ENCODE data around the gene TNFRSF19. TPM values are rescaled to one million over a fixed set of nuclear protein-coding genes. Genes with fewer than 3 reads are reported as not detected.
A peak's percentile ranks its signal among the peaks of the same experiment; 100 is the strongest.

TNFRSF19 gene
- total and polyA plus RNA-seq, 11 donors: 9.1 to 35.7 (median 25.6) TPM

- peaks cover 0 to 16% (median 0%) of the 10 kb centered on the region in 9 donors for H3K36me3 ChIP-seq
- no peak overlapping the region for H3K27ac ChIP-seq
- TF ChIP-seq CTCF (IDR thresholded peaks at IDR 0.05) (no peak), POLR2A (IDR thresholded peaks at IDR 0.05) (no peak)
- no peak for ATAC-seq
- H3K4me1 ChIP-seq: peaks cover 0 to 34% (median 28%) of the 10 kb centered on the region in 12 donors
- intact Hi-C loops (cut with DNase I): loop anchor here in 4 of 10 donors (2.0 to 10.0 kb wide), 4 partner anchors 15 to 99 kb away; no protein-coding TSS in a partner anchor
- no peak overlapping the region for H3K4me3 ChIP-seq
- no peak for DNase-seq
- WGBS, 4 donors: 75 to 95% (median 83%) methylated on average over 3 of the region's 3 CpGs
- no peaks in the 10 kb centered on the region for H3K9me3 ChIP-seq
- H3K27me3 ChIP-seq: no peaks in the 10 kb centered on the region
Measured at GRCh38 chr13:23605831-23606230, 35.6 kb downstream of the TNFRSF19 start.

- TF ChIP-seq CTCF (IDR thresholded peaks at IDR 0.05): no peak
- no peak for TF ChIP-seq POLR2A (IDR thresholded peaks at IDR 0.05)
- ATAC-seq: peak in 1 of 4 donors; percentile 15
- WGBS, 4 donors: 65 to 76% (median 74%) methylated on average over 3 of the region's 3 CpGs
- peaks cover 0 to 1% (median 0%) of the 10 kb centered on the region in 9 donors for H3K36me3 ChIP-seq
- intact Hi-C loops (cut with DNase I): loop anchor here in 3 of 10 donors (5.0 to 10.0 kb wide), 3 partner anchors 44 to 97 kb away; no protein-coding TSS in a partner anchor
- H3K27ac ChIP-seq: peak overlapping the region in 11 of 12 donors; percentile 29 to 79 (median 55)
- no peak overlapping the region for H3K4me3 ChIP-seq
- no peaks in the 10 kb centered on the region for H3K27me3 ChIP-seq
- no peak for DNase-seq
- H3K4me1 ChIP-seq: peaks cover 0 to 43% (median 34%) of the 10 kb centered on the region in 12 donors
- H3K9me3 ChIP-seq: no peaks in the 10 kb centered on the region
Measured at GRCh38 chr13:23608138-23608537, 37.9 kb downstream of the TNFRSF19 start.

- no peak for TF ChIP-seq CTCF (IDR thresholded peaks at IDR 0.05)
- TF ChIP-seq POLR2A (IDR thresholded peaks at IDR 0.05): no peak
- Histone ChIP-seq H3K4me1 (peaks cover 0 to 43% (median 34%) of the 10 kb centered on the region in 12 donors), H3K27me3 (no peaks in the 10 kb centered on the region), H3K9me3 (no peaks in the 10 kb centered on the region), H3K27ac (peak overlapping the region; percentile 26 to 79 (median 54)), H3K36me3 (peaks cover 0 to 8% (median 0%) of the 10 kb centered on the region in 9 donors), H3K4me3 (peak overlapping the region in 10 of 12 donors; percentile 8 to 36 (median 18))
- intact Hi-C loops (cut with DNase I): loop anchor here in 3 of 10 donors (5.0 to 10.0 kb wide), 3 partner anchors 43 to 96 kb away; no protein-coding TSS in a partner anchor
- peak; percentile 64 to 77 (median 65) for DNase-seq
- WGBS, 4 donors: 47 to 57% (median 53%) methylated on average over 13 of the region's 13 CpGs
- ATAC-seq: peak; percentile 41 to 76 (median 70)
Measured at GRCh38 chr13:23608701-23609413, 38.6 kb downstream of the TNFRSF19 start.

- Histone ChIP-seq H3K9me3 (no peaks in the 10 kb centered on the region), H3K4me3 (peak overlapping the region in 8 of 12 donors; percentile 8 to 36 (median 20)), H3K36me3 (peaks cover 0 to 12% (median 0%) of the 10 kb centered on the region in 9 donors), H3K27ac (peak overlapping the region; percentile 26 to 79 (median 54)), H3K27me3 (no peaks in the 10 kb centered on the region), H3K4me1 (peaks cover 0 to 43% (median 34%) of the 10 kb centered on the region in 12 donors)
- TF ChIP-seq POLR2A (IDR thresholded peaks at IDR 0.05): no peak
- no peak for TF ChIP-seq CTCF (IDR thresholded peaks at IDR 0.05)
- intact Hi-C loops (cut with DNase I): loop anchor here in 3 of 10 donors (5.0 to 10.0 kb wide), 3 partner anchors 43 to 95 kb away; no protein-coding TSS in a partner anchor
- peak in 2 of 4 donors; percentile 60 to 64 for ATAC-seq
- peak in 2 of 5 donors; percentile 28 to 50 for DNase-seq
- WGBS, 4 donors: 32 to 44% (median 41%) methylated on average over 7 of the region's 7 CpGs
Measured at GRCh38 chr13:23609414-23609760, 39.2 kb downstream of the TNFRSF19 start.

Measured in heart left ventricle (tissue), 16 donors.